Glutamatergic neuron (in vitro differentiated cells): ENCODE measurements around the gene GCA. TPM values are rescaled to one million over a fixed set of nuclear protein-coding genes. Genes with fewer than 3 reads are reported as not detected.

ENCODE experiments used
- DNase-seq: peaks from one replicate; pipeline ENCODE4 v3.0.0; 2022
- H3K27ac Mint-ChIP-seq: one replicate; pipeline ENCODE4 v1.8.0; 2020; ENCODE audit warnings: mild to moderate bottlenecking, mixed read lengths, inconsistent platforms; ENCODE audit not compliant: unreplicated experiment
- H3K27me3 Mint-ChIP-seq: one replicate; pipeline ENCODE4 v1.8.0; 2020; ENCODE audit warnings: mild to moderate bottlenecking, moderate library complexity, mixed read lengths, inconsistent platforms; ENCODE audit not compliant: unreplicated experiment
- H3K36me3 Mint-ChIP-seq: one replicate; pipeline ENCODE4 v1.8.0; 2020; ENCODE audit warnings: mild to moderate bottlenecking, mixed read lengths, inconsistent platforms; ENCODE audit not compliant: unreplicated experiment
- H3K4me1 Mint-ChIP-seq: one replicate; pipeline ENCODE4 v1.8.0; 2020; ENCODE audit warnings: mild to moderate bottlenecking, low read depth, mixed read lengths, inconsistent platforms; ENCODE audit not compliant: unreplicated experiment
- H3K4me3 Mint-ChIP-seq: one replicate; pipeline ENCODE4 v1.8.0; 2020; ENCODE audit warnings: mild to moderate bottlenecking, mixed read lengths, inconsistent platforms; ENCODE audit not compliant: unreplicated experiment
- H3K9me3 Mint-ChIP-seq: one replicate; pipeline ENCODE4 v1.8.0; 2020; ENCODE audit warnings: mild to moderate bottlenecking, moderate library complexity, mixed read lengths, inconsistent platforms; ENCODE audit not compliant: unreplicated experiment
- total RNA-seq: library from RNA; stranded (reverse); fragmentation: NEBNext Ultra II Directional; extraction: Animal tissue kit (Norgen Biotek cat#: 25700); gene quantifications from one replicate; pipeline ENCODE4 v1.2.1, GENCODE V29; 2021; ENCODE audit not compliant: unreplicated experiment
- TF ChIP-seq, protein P1 (sequence below): fragments of 200-600 bp; sonication (generic); IDR thresholded peaks from one replicate; pipeline ENCODE4 v1.5.0; 2021; ENCODE audit not compliant: partially characterized antibody, unreplicated experiment

The GCA gene
- total RNA-seq, 1 donor from 2014 or later: 19.7 TPM

DNA sequence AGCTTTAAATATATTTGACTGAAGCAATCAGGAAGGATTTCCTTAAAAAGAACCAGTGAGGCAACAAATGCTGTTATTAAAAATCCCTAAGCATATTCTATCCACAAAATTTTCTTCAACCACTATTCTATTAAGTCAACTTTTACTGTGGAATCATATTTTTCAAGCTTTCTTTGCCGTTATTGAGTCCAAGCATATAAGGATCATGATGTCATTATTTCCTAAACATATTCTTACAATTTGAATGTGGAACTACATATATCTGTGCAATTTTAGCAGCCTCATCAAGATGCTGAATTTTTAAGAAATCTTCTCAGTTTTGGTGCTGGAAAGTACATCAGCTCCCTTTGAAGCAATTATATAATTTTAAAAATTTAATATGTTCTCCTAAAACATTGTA is 31.1 kb upstream of the GCA start:
- no peaks in the 10 kb centered on the region for H3K4me1 Mint-ChIP-seq
- no peak overlapping the region for H3K27ac Mint-ChIP-seq
- no peak for DNase-seq
- TF ChIP-seq, protein P1, sequence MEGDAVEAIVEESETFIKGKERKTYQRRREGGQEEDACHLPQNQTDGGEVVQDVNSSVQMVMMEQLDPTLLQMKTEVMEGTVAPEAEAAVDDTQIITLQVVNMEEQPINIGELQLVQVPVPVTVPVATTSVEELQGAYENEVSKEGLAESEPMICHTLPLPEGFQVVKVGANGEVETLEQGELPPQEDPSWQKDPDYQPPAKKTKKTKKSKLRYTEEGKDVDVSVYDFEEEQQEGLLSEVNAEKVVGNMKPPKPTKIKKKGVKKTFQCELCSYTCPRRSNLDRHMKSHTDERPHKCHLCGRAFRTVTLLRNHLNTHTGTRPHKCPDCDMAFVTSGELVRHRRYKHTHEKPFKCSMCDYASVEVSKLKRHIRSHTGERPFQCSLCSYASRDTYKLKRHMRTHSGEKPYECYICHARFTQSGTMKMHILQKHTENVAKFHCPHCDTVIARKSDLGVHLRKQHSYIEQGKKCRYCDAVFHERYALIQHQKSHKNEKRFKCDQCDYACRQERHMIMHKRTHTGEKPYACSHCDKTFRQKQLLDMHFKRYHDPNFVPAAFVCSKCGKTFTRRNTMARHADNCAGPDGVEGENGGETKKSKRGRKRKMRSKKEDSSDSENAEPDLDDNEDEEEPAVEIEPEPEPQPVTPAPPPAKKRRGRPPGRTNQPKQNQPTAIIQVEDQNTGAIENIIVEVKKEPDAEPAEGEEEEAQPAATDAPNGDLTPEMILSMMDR: no peak
- H3K36me3 Mint-ChIP-seq: no peaks in the 10 kb centered on the region
- H3K27me3 Mint-ChIP-seq: no peaks in the 10 kb centered on the region
- no peak overlapping the region for H3K4me3 Mint-ChIP-seq
- H3K9me3 Mint-ChIP-seq: no peaks in the 10 kb centered on the region

DNA sequence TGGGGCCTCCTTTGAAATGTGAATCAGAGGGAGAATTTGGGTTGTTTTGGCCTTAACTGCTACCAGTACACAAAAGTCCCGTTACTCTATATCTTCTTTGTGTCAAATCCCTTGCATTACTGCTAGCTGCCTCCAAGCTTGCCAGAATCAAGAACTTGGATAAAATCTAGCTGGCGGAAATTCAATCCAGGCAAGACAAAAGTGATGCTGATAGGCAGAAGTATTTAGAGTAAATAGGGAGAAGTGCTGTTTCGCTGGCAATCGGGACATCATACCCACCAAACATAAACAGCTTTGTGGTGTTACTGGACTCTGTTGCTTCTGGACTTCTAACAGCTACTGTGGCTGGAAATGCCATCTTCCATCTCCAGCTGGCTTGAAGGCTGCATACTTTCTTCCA is 28.0 kb upstream of the GCA start:
- H3K9me3 Mint-ChIP-seq: no peaks in the 10 kb centered on the region
- H3K36me3 Mint-ChIP-seq: no peaks in the 10 kb centered on the region
- no peaks in the 10 kb centered on the region for H3K27me3 Mint-ChIP-seq
- H3K4me1 Mint-ChIP-seq: peaks cover 6% of the 10 kb centered on the region
- no peak for DNase-seq
- no peak overlapping the region for H3K4me3 Mint-ChIP-seq
- TF ChIP-seq, protein P1: no peak
- H3K27ac Mint-ChIP-seq: no peak overlapping the region

DNA sequence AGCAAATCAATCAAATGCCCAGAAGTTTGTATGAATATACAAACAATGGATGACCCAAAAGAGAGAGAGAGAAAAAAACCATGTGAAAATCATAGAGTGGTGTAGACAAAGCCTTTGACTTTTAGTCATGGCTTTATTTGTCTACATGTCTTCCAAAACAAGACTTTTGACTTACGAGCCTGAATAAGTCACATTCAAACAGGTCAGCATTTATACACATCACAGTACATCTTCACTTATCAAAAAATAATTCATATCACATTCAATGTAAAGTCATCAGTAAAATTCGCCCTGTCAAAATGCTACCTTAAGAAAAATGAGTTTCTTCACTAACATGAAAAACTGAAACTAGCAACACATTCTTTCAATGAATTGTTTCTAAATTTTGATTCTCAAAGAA is 27.3 kb upstream of the GCA start:
- Mint-ChIP-seq H3K27ac (no peak overlapping the region), H3K4me3 (no peak overlapping the region), H3K36me3 (no peaks in the 10 kb centered on the region), H3K4me1 (peaks cover 6% of the 10 kb centered on the region), H3K9me3 (no peaks in the 10 kb centered on the region), H3K27me3 (no peaks in the 10 kb centered on the region)
- no peak for DNase-seq
- TF ChIP-seq, protein P1: no peak

DNA sequence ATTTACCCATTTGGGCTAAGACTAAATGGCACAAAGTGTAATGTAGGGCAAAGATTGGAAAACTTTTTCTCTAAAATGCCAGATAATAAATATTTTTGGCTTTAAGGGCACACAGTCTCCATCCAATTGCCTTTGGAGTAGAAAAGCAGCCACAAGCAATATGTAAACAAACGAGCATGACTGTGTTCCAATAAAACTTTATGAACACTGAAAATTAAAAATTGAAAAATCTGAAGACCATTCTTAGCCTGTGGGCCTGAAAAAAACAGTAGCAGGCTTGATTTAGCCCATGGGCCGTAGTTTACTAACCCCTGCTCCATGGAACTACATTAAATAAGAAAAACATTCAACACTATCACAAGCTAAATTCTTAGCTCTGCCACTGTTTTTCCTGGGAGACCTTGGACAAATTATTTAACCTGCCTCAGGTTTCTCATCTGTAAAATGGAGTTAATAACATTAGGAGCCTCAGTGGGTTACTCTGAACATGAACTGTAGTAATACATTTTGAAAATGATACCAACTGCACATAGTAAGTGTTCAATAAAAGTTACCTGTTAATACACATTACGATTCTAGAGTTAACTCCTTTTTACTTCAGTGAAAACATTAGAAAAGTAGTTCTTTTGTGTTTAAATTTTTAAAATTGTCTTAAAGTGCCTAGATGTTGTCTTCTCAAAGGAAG is 26.7 kb upstream of the GCA start:
- Mint-ChIP-seq H3K9me3 (no peaks in the 10 kb centered on the region), H3K4me1 (peaks cover 6% of the 10 kb centered on the region), H3K4me3 (no peak overlapping the region), H3K36me3 (no peaks in the 10 kb centered on the region), H3K27me3 (no peaks in the 10 kb centered on the region), H3K27ac (no peak overlapping the region)
- DNase-seq: no peak
- TF ChIP-seq, protein P1: no peak

DNA sequence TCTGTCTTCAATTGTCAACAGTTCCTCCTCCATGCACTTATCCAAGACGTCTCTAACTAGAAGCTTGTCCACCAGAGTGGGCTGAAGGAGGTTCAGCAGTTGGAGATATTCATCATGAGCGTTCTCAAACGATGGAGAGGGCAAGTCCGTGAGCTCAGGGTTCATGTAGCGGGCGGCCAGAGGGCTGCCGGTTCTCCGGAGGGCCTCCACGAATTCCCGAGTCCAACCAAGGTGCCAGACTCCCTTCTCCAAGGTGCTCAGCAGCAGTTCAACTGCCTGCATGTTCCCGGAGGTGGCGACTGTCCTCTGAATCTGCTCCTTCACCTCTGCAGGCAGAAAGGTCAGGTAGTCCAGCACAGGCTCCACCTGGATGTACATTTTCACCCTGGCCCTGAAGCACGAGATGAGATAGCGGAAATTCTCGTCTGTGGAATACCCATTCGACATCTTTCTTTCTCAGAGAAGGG is 26.0 kb upstream of the GCA start:
- DNase-seq: no peak
- no peaks in the 10 kb centered on the region for H3K36me3 Mint-ChIP-seq
- TF ChIP-seq, protein P1: no peak
- no peaks in the 10 kb centered on the region for H3K9me3 Mint-ChIP-seq
- H3K27ac Mint-ChIP-seq: no peak overlapping the region
- peak overlapping the region; percentile 65 for H3K4me3 Mint-ChIP-seq
- H3K4me1 Mint-ChIP-seq: peaks cover 6% of the 10 kb centered on the region
- H3K27me3 Mint-ChIP-seq: no peaks in the 10 kb centered on the region
